Hematopoietic multipotent progenitor cell treated with erythropoietin and hydrocortisone succinate and interleukin-3 and kit ligand, for 4 days (in vitro differentiated cells): ENCODE measurements around the gene ATP11A.

Experiments
- DNase-seq: peaks from one replicate; pipeline ENCODE4 v3.0.0-alpha.2; 2015

The ATP11A gene

GRCh38 chr13:112693831-112694497, 4.1 kb downstream of the ATP11A start:
- peak; percentile 76 for DNase-seq

GRCh38 chr13:112695121-112695520, 5.3 kb downstream of the ATP11A start:
- DNase-seq = no peak

GRCh38 chr13:112696001-112696868, 6.4 kb downstream of the ATP11A start:
- no peak for DNase-seq

- DNase-seq = no peak
These were observed 7.1 kb downstream of the ATP11A start for GRCh38 chr13:112696869-112697465.

- no peak for DNase-seq
These were observed 8.2 kb downstream of the ATP11A start for GRCh38 chr13:112697756-112698655.

GRCh38 chr13:112699322-112699918, 9.6 kb downstream of the ATP11A start:
- no peak for DNase-seq

GRCh38 chr13:112700291-112701060, 10.6 kb downstream of the ATP11A start:
- peak; percentile 39 for DNase-seq

- no peak for DNase-seq
These were observed 12.6 kb downstream of the ATP11A start for GRCh38 chr13:112702341-112702985.

- DNase-seq = peak; percentile 79
These were observed 13.1 kb downstream of the ATP11A start for GRCh38 chr13:112702986-112703379.

GRCh38 chr13:112703449-112704284, 13.8 kb downstream of the ATP11A start:
- no peak for DNase-seq

- DNase-seq = peak; percentile 71
These were observed 14.7 kb downstream of the ATP11A start for GRCh38 chr13:112704308-112705145.

- DNase-seq = no peak
These were observed 15.4 kb downstream of the ATP11A start for GRCh38 chr13:112705286-112705685.

GRCh38 chr13:112706171-112706570, 16.3 kb downstream of the ATP11A start:
- DNase-seq = no peak

GRCh38 chr13:112708560-112709240, 18.9 kb downstream of the ATP11A start:
- DNase-seq = no peak

GRCh38 chr13:112709316-112709715, 19.5 kb downstream of the ATP11A start:
- DNase-seq = peak; percentile 52

- no peak for DNase-seq
These were observed 20.3 kb downstream of the ATP11A start for GRCh38 chr13:112709825-112710783.

- no peak for DNase-seq
These were observed 21.2 kb downstream of the ATP11A start for GRCh38 chr13:112710855-112711527.
